DOHH2 (cell line): ENCODE results near the gene PCDHA11.
"Not testable (repeated sequence)": the region's sequence is repeated elsewhere in the genome, so short reads cannot be mapped to it uniquely, and the experiment has no call there.

Experiments used
- H3F3A ChIP-seq: fragments of 200-600 bp; sonication (generic), shearing (Covaris generic); 2 replicates; pipeline ENCODE4 v1.6.0; 2016; ENCODE audit warnings: antibody characterized with exemption, mild to moderate bottlenecking; ENCODE audit not compliant: control insufficient read depth, insufficient read depth
- H3K27ac ChIP-seq: fragments of 200-600 bp; sonication (generic); 2 replicates; pipeline ENCODE4 v1.5.1; 2014; ENCODE audit warnings: low read depth, mild to moderate bottlenecking, low read length, moderate library complexity
- H3K27me3 ChIP-seq: fragments of 200-600 bp; sonication (generic); 2 replicates; pipeline ENCODE4 v1.6.1; 2014; ENCODE audit warnings: mild to moderate bottlenecking, low read length, mixed read lengths; ENCODE audit not compliant: control insufficient read depth
- H3K36me3 ChIP-seq: fragments of 200-600 bp; sonication (generic); 2 replicates; pipeline ENCODE4 v1.6.1; 2014; ENCODE audit warnings: mild to moderate bottlenecking, low read length, moderate library complexity, mixed read lengths; ENCODE audit not compliant: control insufficient read depth
- H3K4me1 ChIP-seq: fragments of 200-600 bp; sonication (generic); 2 replicates; pipeline ENCODE4 v1.6.1; 2014; ENCODE audit warnings: mild to moderate bottlenecking, low read length, mixed read lengths; ENCODE audit not compliant: control insufficient read depth
- H3K4me2 ChIP-seq: fragments of 200-600 bp; sonication (generic); 2 replicates; pipeline ENCODE4 v1.6.0; 2014; ENCODE audit warnings: mild to moderate bottlenecking, low read length, moderate library complexity
- H3K4me3 ChIP-seq: fragments of 200-600 bp; sonication (generic); 2 replicates; pipeline ENCODE4 v1.5.1; 2014; ENCODE audit warnings: mild to moderate bottlenecking, low read length, mixed read lengths
- H3K79me2 ChIP-seq: fragments of 200-600 bp; sonication (generic); 2 replicates; pipeline ENCODE4 v1.6.1; 2014; ENCODE audit warnings: mild to moderate bottlenecking, low read length, mixed read lengths; ENCODE audit not compliant: control insufficient read depth
- H3K9me2 ChIP-seq: fragments of 200-600 bp; sonication (generic); replicated peaks from 2 replicates; pipeline ENCODE4 v1.6.1; 2014; ENCODE audit warnings: mild to moderate bottlenecking, low read length, mixed read lengths; ENCODE audit not compliant: control insufficient read depth
- H3K9me3 ChIP-seq: fragments of 200-600 bp; sonication (generic); 2 replicates; pipeline ENCODE4 v1.6.1; 2014; ENCODE audit warnings: antibody characterized with exemption, low read length, mixed read lengths; ENCODE audit not compliant: control insufficient read depth, insufficient read depth
- H4K20me1 ChIP-seq: fragments of 200-600 bp; sonication (generic); 2 replicates; pipeline ENCODE4 v1.6.0; 2014; ENCODE audit warnings: low read depth, mild to moderate bottlenecking, antibody characterized with exemption, low read length, moderate library complexity; ENCODE audit not compliant: control insufficient read depth, insufficient read depth
- CTCF ChIP-seq: fragments of 200-600 bp; sonication (generic); IDR thresholded peaks from one replicate; pipeline ENCODE4 v1.5.1; 2014; ENCODE audit warnings: antibody characterized with exemption, mild to moderate bottlenecking, low read depth, low read length; ENCODE audit not compliant: poor library complexity, severe bottlenecking
- EZH2phosphoT487 ChIP-seq: fragments of 200-600 bp; sonication (generic); IDR thresholded peaks from 2 replicates; pipeline ENCODE4 v1.6.1; 2017; ENCODE audit warnings: borderline replicate concordance, mild to moderate bottlenecking, antibody characterized with exemption, low read length, moderate library complexity, mixed read lengths

The PCDHA11 gene

GRCh38 chr5:140875085-140876065 is 6.6 kb downstream of the PCDHA11 start, which contains the start of gene PCDHA12:
Gene PCDHA12 (plus strand): TSS chr5:140875308. CDS start chr5:140875473, 165 bp downstream.
- Histone ChIP-seq H4K20me1 (no peaks in the 10 kb centered on the region), H3K27me3 (no peaks in the 10 kb centered on the region), H3K79me2 (no peaks in the 10 kb centered on the region), H3K36me3 (no peaks in the 10 kb centered on the region), H3K9me3 (no peaks in the 10 kb centered on the region; the same call in 1 of the 2 replicates), H3F3A (no peaks in the 10 kb centered on the region), H3K4me3 (no peak within 1 kb of the TSS), H3K4me1 (no peaks in the 10 kb centered on the region), H3K9me2 (no peaks in the 10 kb centered on the region), H3K4me2 (no peak within 1 kb of the TSS), H3K27ac (no peak within 1 kb of the TSS)
- TF ChIP-seq CTCF: no peak
- TF ChIP-seq EZH2phosphoT487: no peak

- H3K9me3 ChIP-seq, H3K27me3 ChIP-seq, H3K4me3 ChIP-seq, H3K79me2 ChIP-seq, H3K9me2 ChIP-seq, H3K27ac ChIP-seq, H3F3A ChIP-seq, H3K36me3 ChIP-seq, H4K20me1 ChIP-seq, H3K4me2 ChIP-seq, H3K4me1 ChIP-seq: not testable (repeated sequence)
Measured at GRCh38 chr5:140876541-140877261, 7.9 kb downstream of the PCDHA11 start.

GRCh38 chr5:140877262-140877581 is 8.5 kb downstream of the PCDHA11 start:
- Histone ChIP-seq H4K20me1 (no peaks in the 10 kb centered on the region), H3K4me1 (no peaks in the 10 kb centered on the region), H3K79me2 (no peaks in the 10 kb centered on the region), H3K4me3 (no peak overlapping the region), H3F3A (no peaks in the 10 kb centered on the region), H3K9me2 (no peaks in the 10 kb centered on the region), H3K36me3 (no peaks in the 10 kb centered on the region), H3K27ac (no peak overlapping the region), H3K27me3 (no peaks in the 10 kb centered on the region), H3K4me2 (no peak overlapping the region), H3K9me3 (no peaks in the 10 kb centered on the region; the same call in 1 of the 2 replicates)
- TF ChIP-seq CTCF (no peak), EZH2phosphoT487 (no peak)
